Measurements from ENCODE around the gene CLEC4G. TPM values are rescaled to one million over a fixed set of nuclear protein-coding genes. Genes with fewer than 3 reads are reported as not detected.

CLEC4G gene
- total and polyA plus RNA-seq, 3 donors from 2014 or later, result 0.71 to 1.2 TPM; not detected in 1

- no peaks in the 10 kb centered on the region for H3K9me3 ChIP-seq
- TF ChIP-seq CTCF (IDR thresholded peaks at IDR 0.05), result no peak
- TF ChIP-seq POLR2A (IDR thresholded peaks at IDR 0.05), result no peak
- H3K27ac ChIP-seq, result no peak overlapping the region
- no peaks in the 10 kb centered on the region for H3K27me3 ChIP-seq
- H3K36me3 ChIP-seq (ENCODE audit: low read depth, missing control alignments), result no peaks in the 10 kb centered on the region
- 68 to 90% methylated on average over 3 to 4 of the region's 4 CpGs for WGBS, 2 donors
- no peaks in the 10 kb centered on the region for H3K4me1 ChIP-seq
- intact Hi-C loops (cut with DNase I; ENCODE audit: low total_unique reads), result no loop called here
- DNase-seq, result no peak
- no peak overlapping the region for H3K4me3 ChIP-seq
Measured at GRCh38 chr19:7694499-7694898, 37.4 kb downstream of the CLEC4G start.

- H3K27ac ChIP-seq, result no peak overlapping the region
- H3K9me3 ChIP-seq, result no peaks in the 10 kb centered on the region
- intact Hi-C loops (cut with DNase I; ENCODE audit: low total_unique reads), result no loop called here
- WGBS, 2 donors, result 72 to 93% methylated on average over 13 of the region's 13 CpGs
- no peaks in the 10 kb centered on the region for H3K36me3 ChIP-seq (ENCODE audit: low read depth, missing control alignments)
- no peaks in the 10 kb centered on the region for H3K4me1 ChIP-seq
- no peaks in the 10 kb centered on the region for H3K27me3 ChIP-seq
- no peak for DNase-seq
- no peak overlapping the region for H3K4me3 ChIP-seq
- TF ChIP-seq CTCF (IDR thresholded peaks at IDR 0.05) (no peak), POLR2A (IDR thresholded peaks at IDR 0.05) (no peak)
Measured at GRCh38 chr19:7692417-7693088, 39.4 kb downstream of the CLEC4G start.

- no peaks in the 10 kb centered on the region for H3K9me3 ChIP-seq
- no peaks in the 10 kb centered on the region for H3K27me3 ChIP-seq
- intact Hi-C loops (cut with DNase I; ENCODE audit: low total_unique reads), result no loop called here
- no peak for DNase-seq
- H3K36me3 ChIP-seq (ENCODE audit: low read depth, missing control alignments), result no peaks in the 10 kb centered on the region
- H3K4me3 ChIP-seq, result no peak overlapping the region
- TF ChIP-seq POLR2A (IDR thresholded peaks at IDR 0.05) (no peak), CTCF (IDR thresholded peaks at IDR 0.05) (no peak)
- no peak overlapping the region for H3K27ac ChIP-seq
- no peaks in the 10 kb centered on the region for H3K4me1 ChIP-seq
Measured at GRCh38 chr19:7691497-7691896, 40.4 kb downstream of the CLEC4G start.

- Histone ChIP-seq H3K36me3 (ENCODE audit: low read depth, missing control alignments) (no peaks in the 10 kb centered on the region), H3K9me3 (no peaks in the 10 kb centered on the region), H3K27ac (no peak overlapping the region), H3K4me3 (no peak overlapping the region), H3K4me1 (no peaks in the 10 kb centered on the region), H3K27me3 (no peaks in the 10 kb centered on the region)
- DNase-seq, result no peak
- no peak for TF ChIP-seq POLR2A (IDR thresholded peaks at IDR 0.05)
- TF ChIP-seq CTCF (IDR thresholded peaks at IDR 0.05), result no peak
- intact Hi-C loops (cut with DNase I; ENCODE audit: low total_unique reads), result no loop called here
- 84 to 94% methylated on average over 8 of the region's 8 CpGs for WGBS, 2 donors
Measured at GRCh38 chr19:7690779-7691258, 41.1 kb downstream of the CLEC4G start.

GRCh38 chr19:7689165-7689564, 42.7 kb downstream of the CLEC4G start:
- Histone ChIP-seq H3K4me1 (no peaks in the 10 kb centered on the region), H3K36me3 (ENCODE audit: low read depth, missing control alignments) (no peaks in the 10 kb centered on the region), H3K27me3 (no peaks in the 10 kb centered on the region), H3K27ac (no peak overlapping the region), H3K9me3 (no peaks in the 10 kb centered on the region), H3K4me3 (no peak overlapping the region)
- TF ChIP-seq POLR2A (IDR thresholded peaks at IDR 0.05) (no peak), CTCF (IDR thresholded peaks at IDR 0.05) (no peak)
- 50 to 61% methylated on average over 8 to 23 of the region's 23 CpGs for WGBS, 2 donors
- intact Hi-C loops (cut with DNase I; ENCODE audit: low total_unique reads), result no loop called here
- DNase-seq, result no peak
